H1 (cell line): ENCODE data around the gene SLC16A5. TPM values are rescaled to one million over a fixed set of nuclear protein-coding genes. Genes with fewer than 3 reads are reported as not detected.

Source experiments
- CTCF ChIA-PET: fragments of 300-600 bp; sonication (Branson Sonifier 250); formaldehyde crosslinking; loops from one replicate; lab custom pipeline; 2021; ENCODE audit not compliant: partially characterized antibody; lab: Charles Lee
- POLR2A ChIA-PET: fragments of 300-600 bp; sonication (Branson Sonifier 250); formaldehyde crosslinking; loops from one replicate; lab custom pipeline; 2021; ENCODE audit warnings: inconsistent platforms; ENCODE audit not compliant: partially characterized antibody; lab: Charles Lee
- DNase-seq, 2 experiments: peaks; one replicate each; pipeline versions ENCODE4 v3.0.0 to v3.0.0-alpha.2; 2010 to 2022; ENCODE audit warnings: low spot score in 2 of 2, low read depth in 1 of 2, mixed read lengths in 1 of 2
- FAIRE-seq: peaks from 2 replicates; lab custom pipeline; 2011; peaks lifted over from hg19 to GRCh38; lab: Jason Lieb, UNC
- H2AFZ ChIP-seq: 2 replicates; pipeline ENCODE4 v1.8.1; 2012; ENCODE audit warnings: low read length, inconsistent platforms
- H2AK5ac ChIP-seq: 2 replicates; pipeline ENCODE4 v1.6.1; 2013; ENCODE audit warnings: low read depth, low read length
- H2BK120ac ChIP-seq: replicated peaks from 2 replicates; pipeline ENCODE3; 2013; ENCODE audit warnings: low read depth, low read length, inconsistent platforms
- H2BK12ac ChIP-seq: 2 replicates; pipeline ENCODE4 v1.6.1; 2013; ENCODE audit warnings: low read depth, low read length
- H2BK15ac ChIP-seq: 2 replicates; pipeline ENCODE4 v1.6.1; 2013; ENCODE audit warnings: low read length
- H2BK20ac ChIP-seq: 2 replicates; pipeline ENCODE4 v1.6.1; 2013; ENCODE audit warnings: low read length
- H2BK5ac ChIP-seq: 2 replicates; pipeline ENCODE4 v1.6.1; 2013; ENCODE audit warnings: low read depth, low read length
- H3K14ac ChIP-seq: 2 replicates; pipeline ENCODE4 v1.6.1; 2013; ENCODE audit warnings: inconsistent platforms; ENCODE audit not compliant: insufficient read length
- H3K18ac ChIP-seq: 2 replicates; pipeline ENCODE4 v1.6.1; 2013; ENCODE audit warnings: low read length; ENCODE audit errors: extremely low read depth
- H3K23ac ChIP-seq: 2 replicates; pipeline ENCODE4 v1.6.1; 2013; ENCODE audit warnings: inconsistent platforms; ENCODE audit not compliant: insufficient read length
- H3K23me2 ChIP-seq: 2 replicates; pipeline ENCODE4 v1.6.1; 2013; ENCODE audit warnings: low read depth, low read length
- H3K27ac ChIP-seq: 2 replicates; pipeline ENCODE4 v1.6.1; 2011; ENCODE audit warnings: low read depth, low read length, inconsistent platforms
- H3K27me3 ChIP-seq, 4 experiments: replicated peaks in 1 of 4; 1 replicate in 1 of 4; 2 replicates in 3 of 4; pipeline versions ENCODE4 v1.6.1 to v1.8.1; 2011 to 2013; ENCODE audit warnings: low read length in 3 of 4, mild to moderate bottlenecking in 3 of 4, inconsistent platforms in 2 of 4, mixed read lengths in 2 of 4, moderate library complexity in 1 of 4; ENCODE audit not compliant: control insufficient read depth in 3 of 4, insufficient read depth in 3 of 4; ENCODE audit errors: extremely low read depth in 1 of 4
- H3K36me3 ChIP-seq, 4 experiments: 2 replicates each; pipeline versions ENCODE4 v1.6.1 to v1.8.1; 2011 to 2013; ENCODE audit warnings: mild to moderate bottlenecking in 4 of 4, low read length in 3 of 4, moderate library complexity in 2 of 4, control low read depth in 1 of 4, inconsistent platforms in 1 of 4; ENCODE audit not compliant: insufficient read depth in 4 of 4, control insufficient read depth in 2 of 4
- H3K4ac ChIP-seq: replicated peaks from 2 replicates; pipeline ENCODE3; 2013; ENCODE audit warnings: low read length, low read depth, mixed read lengths, inconsistent platforms; ENCODE audit not compliant: insufficient read length
- H3K4me1 ChIP-seq, 4 experiments: replicated peaks in 1 of 4; 1 replicate in 1 of 4; 2 replicates in 3 of 4; pipeline versions ENCODE4 v1.6.1 to v1.8.1; 2011 to 2013; ENCODE audit warnings: low read length in 3 of 4, inconsistent platforms in 2 of 4, mixed read lengths in 1 of 4; ENCODE audit not compliant: insufficient read depth in 4 of 4, control insufficient read depth in 3 of 4
- H3K4me2 ChIP-seq, 2 experiments: 2 replicates each; pipeline versions ENCODE4 v1.6.1 to v1.8.1; 2011 to 2013; ENCODE audit warnings: low read depth in 2 of 2, low read length in 2 of 2, control low read depth in 1 of 2, inconsistent platforms in 1 of 2, mild to moderate bottlenecking in 1 of 2; ENCODE audit not compliant: insufficient read depth in 1 of 2
- H3K4me3 ChIP-seq, 4 experiments: fragments of 200-600, 300-600 bp in 1 of 4; sonication (generic), shearing (Covaris generic), sonication (Bioruptor Twin) in 1 of 4; 2 replicates each; pipeline versions ENCODE4 v1.5.1 to v1.8.1; 2011 to 2016; ENCODE audit warnings: low read length in 4 of 4, low read depth in 3 of 4, control low read depth in 2 of 4, inconsistent platforms in 2 of 4, mild to moderate bottlenecking in 2 of 4, mixed read lengths in 1 of 4, moderate library complexity in 1 of 4; ENCODE audit not compliant: insufficient read depth in 2 of 4; ENCODE audit errors: extremely low read depth in 1 of 4
- H3K56ac ChIP-seq: replicated peaks from 2 replicates; pipeline ENCODE3; 2013; ENCODE audit warnings: low read depth, mild to moderate bottlenecking, mixed read lengths, low read length, inconsistent platforms; ENCODE audit not compliant: insufficient read length
- H3K79me1 ChIP-seq: 2 replicates; pipeline ENCODE4 v1.6.1; 2013; ENCODE audit warnings: low read depth, low read length, control low read depth
- H3K79me2 ChIP-seq, 2 experiments: 2 replicates each; pipeline versions ENCODE4 v1.6.1 to v1.8.1; 2012 to 2013; ENCODE audit warnings: low read length in 2 of 2, mild to moderate bottlenecking in 2 of 2, inconsistent platforms in 1 of 2; ENCODE audit not compliant: insufficient read depth in 2 of 2, control insufficient read depth in 1 of 2
- H3K9ac ChIP-seq, 4 experiments: replicated peaks in 1 of 4; 1 replicate in 1 of 4; 2 replicates in 3 of 4; pipeline versions ENCODE4 v1.6.1 to v1.8.1; 2011 to 2013; ENCODE audit warnings: low read depth in 3 of 4, low read length in 3 of 4, control low read depth in 2 of 4, mild to moderate bottlenecking in 2 of 4, moderate library complexity in 2 of 4, inconsistent platforms in 1 of 4; ENCODE audit errors: extremely low read depth in 1 of 4
- H3K9me3 ChIP-seq, 2 experiments: 2 replicates each; pipeline versions ENCODE4 v1.6.1 to v1.8.1; 2012 to 2013; ENCODE audit warnings: mild to moderate bottlenecking in 2 of 2, moderate library complexity in 2 of 2, control low read depth in 1 of 2, inconsistent platforms in 1 of 2, low read depth in 1 of 2, low read length in 1 of 2, mixed read lengths in 1 of 2; ENCODE audit not compliant: insufficient read depth in 2 of 2
- H4K20me1 ChIP-seq, 2 experiments: replicated peaks in 1 of 2; 2 replicates each; pipeline versions ENCODE3 to v1.8.1; 2011 to 2013; ENCODE audit warnings: inconsistent platforms in 2 of 2, low read length in 2 of 2, mild to moderate bottlenecking in 1 of 2; ENCODE audit not compliant: insufficient read depth in 2 of 2, control insufficient read depth in 1 of 2
- H4K5ac ChIP-seq: 2 replicates; pipeline ENCODE4 v1.6.1; 2013; ENCODE audit warnings: low read length, low read depth, mixed read lengths, inconsistent platforms; ENCODE audit not compliant: insufficient read length
- H4K8ac ChIP-seq: 2 replicates; pipeline ENCODE4 v1.8.0; 2013; ENCODE audit warnings: mild to moderate bottlenecking, moderate library complexity, low read length, inconsistent platforms; ENCODE audit not compliant: insufficient read depth; ENCODE audit errors: extremely low read depth
- H4K91ac ChIP-seq: replicated peaks from 2 replicates; pipeline ENCODE3; 2013; ENCODE audit warnings: low read length, mixed read lengths, inconsistent platforms; ENCODE audit not compliant: insufficient read length
- POLR2AphosphoS5 ChIP-seq: IDR thresholded peaks from 2 replicates; pipeline ENCODE4 v1.6.1; 2011; ENCODE audit warnings: low read depth, low read length
- RNF2 ChIP-seq: fragments of 200-900, 300-1000 bp; sonication (generic); IDR thresholded peaks from 2 replicates; pipeline ENCODE4 v1.7.1; 2016; ENCODE audit warnings: borderline replicate concordance, low read depth, mild to moderate bottlenecking, antibody characterized with exemption, low read length; ENCODE audit not compliant: poor library complexity, severe bottlenecking; ENCODE audit errors: missing control alignments
- WGBS, 2 experiments: shearing (Covaris generic) in 1 of 2; methylation state at CpG; one replicate each; pipeline versions ENCODE4 v1.1.6 to v1.1.7; 2013 to 2015; ENCODE audit warnings: low lambda C conversion rate in 2 of 2, mixed read lengths in 2 of 2, inconsistent platforms in 1 of 2, low coverage in 1 of 2, missing lambda C conversion rate in 1 of 2; ENCODE audit not compliant: insufficient replicate concordance in 2 of 2, insufficient coverage in 1 of 2, insufficient read length in 1 of 2; ENCODE audit errors: extremely low coverage in 1 of 2, missing lambda C conversion rate in 1 of 2; 5-methylcytosine and 5-hydroxymethylcytosine counted together
- polyA plus RNA-seq, 7 experiments: library from polyadenylated mRNA; depleted of rRNA in 3 of 7; stranded (reverse) in 5 of 7; unstranded in 2 of 7; fragments of >200 nt in 5 of 7; fragments of 200-250 nt in 2 of 7; gene quantifications; 1 replicate in 5 of 7; 2 replicates in 1 of 7; 4 replicates in 1 of 7; pipeline versions ENCODE4 v1.2.1 to v1.2.3, GENCODE V29; 2011 to 2013; ENCODE audit warnings: missing spikeins in 2 of 7, mixed read lengths in 2 of 7
- total RNA-seq: library from RNA; stranded (reverse); fragmentation: NEBNext Ultra II Directional; extraction: Animal tissue kit (Norgen Biotek cat#: 25700); gene quantifications from 2 replicates; pipeline ENCODE4 v1.2.1, GENCODE V29; 2021

Gene SLC16A5
- total and polyA plus RNA-seq, 2 of the 8 experiments (the other 6 are each of a cell fraction or from before 2014, with no cell fraction given) = 17.1 to 34.7 TPM

DNA sequence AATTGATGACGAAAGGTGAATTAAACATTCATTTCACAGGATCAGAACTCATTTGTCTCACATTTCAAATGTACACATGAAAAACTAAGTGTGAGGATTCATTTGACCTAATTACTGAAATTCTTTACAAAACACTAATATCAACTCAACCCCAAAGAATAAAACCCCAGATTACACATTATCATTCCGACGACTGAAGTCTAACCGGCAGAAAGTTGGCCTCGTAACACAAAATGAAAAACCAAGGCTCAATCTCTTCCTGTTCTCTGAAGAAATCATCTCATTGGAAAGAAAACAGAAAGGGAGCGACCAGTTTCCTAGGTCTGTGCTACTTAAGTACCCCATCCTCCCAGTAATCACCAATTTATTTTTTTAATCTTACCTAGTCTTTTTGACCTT is 64.8 kb downstream of the SLC16A5 start:
- H3K4me1 ChIP-seq = peaks cover 3 to 12% (median 9%) of the 10 kb centered on the region in 4 experiments; a peak in 6 of 7 replicates
- DNase-seq (no peak), FAIRE-seq (no peak)
- H4K20me1 ChIP-seq = peaks cover 2 to 3% of the 10 kb centered on the region in 2 experiments
- H2BK15ac ChIP-seq = no peak overlapping the region
- ChIA-PET POLR2A (interaction anchor here (0.9 to 11.6 kb wide), 3 partner anchors 15 to 53 kb away, joined by 3 to 213 read pairs (median 29); partner anchors contain the start of gene NUP85), CTCF (no interaction called here)
- peak overlapping the region; percentile 69 to 97 (median 78) for H3K9ac ChIP-seq
- H3K79me1 ChIP-seq = peaks cover 5% of the 10 kb centered on the region; the same call in 1 of the 2 replicates
- H3K36me3 ChIP-seq = peaks cover 5 to 16% (median 12%) of the 10 kb centered on the region in 4 experiments
- no peaks in the 10 kb centered on the region for H3K9me3 ChIP-seq
- peaks cover 6% of the 10 kb centered on the region for H3K23me2 ChIP-seq
- 37% methylated on average over 6 of the region's 6 CpGs; no CpG with 5 or more reads in 1 of the 2 experiments for WGBS, 2 experiments
- H4K5ac ChIP-seq = no peak overlapping the region
- H2AFZ ChIP-seq = no peak overlapping the region
- no peak overlapping the region for H2BK120ac ChIP-seq
- H3K14ac ChIP-seq = peak overlapping the region; percentile 68
- H3K4me3 ChIP-seq = peak overlapping the region; percentile 87 to 95 (median 94)
- H2BK20ac ChIP-seq = no peak overlapping the region
- H3K23ac ChIP-seq = no peak overlapping the region
- H2AK5ac ChIP-seq = no peak overlapping the region
- TF ChIP-seq RNF2 = no peak
- TF ChIP-seq POLR2AphosphoS5 = 0 out of 2 replicates have a peak, but pooled peaks have one; percentile 5
- 0 out of 2 replicates have a peak overlapping the region, but pooled peaks have one; percentile 26 for H3K27ac ChIP-seq
- H3K18ac ChIP-seq = no peak overlapping the region
- H3K79me2 ChIP-seq = peaks cover 29 to 66% of the 10 kb centered on the region in 2 experiments
- H2BK5ac ChIP-seq = no peak overlapping the region
- H3K56ac ChIP-seq = no peak overlapping the region
- no peak overlapping the region for H4K8ac ChIP-seq
- H3K4ac ChIP-seq = no peak overlapping the region
- no peak overlapping the region for H2BK12ac ChIP-seq
- no peaks in the 10 kb centered on the region for H3K27me3 ChIP-seq
- H4K91ac ChIP-seq = no peak overlapping the region
- H3K4me2 ChIP-seq = peak overlapping the region; percentile 72 to 99
